ENCODE results near the gene UNC13D. TPM values are rescaled to one million over a fixed set of nuclear protein-coding genes. Genes with fewer than 3 reads are reported as not detected.

Gene UNC13D
- total and polyA plus RNA-seq, 8 donors = 4.7 to 29.0 (median 12.6) TPM

DNA sequence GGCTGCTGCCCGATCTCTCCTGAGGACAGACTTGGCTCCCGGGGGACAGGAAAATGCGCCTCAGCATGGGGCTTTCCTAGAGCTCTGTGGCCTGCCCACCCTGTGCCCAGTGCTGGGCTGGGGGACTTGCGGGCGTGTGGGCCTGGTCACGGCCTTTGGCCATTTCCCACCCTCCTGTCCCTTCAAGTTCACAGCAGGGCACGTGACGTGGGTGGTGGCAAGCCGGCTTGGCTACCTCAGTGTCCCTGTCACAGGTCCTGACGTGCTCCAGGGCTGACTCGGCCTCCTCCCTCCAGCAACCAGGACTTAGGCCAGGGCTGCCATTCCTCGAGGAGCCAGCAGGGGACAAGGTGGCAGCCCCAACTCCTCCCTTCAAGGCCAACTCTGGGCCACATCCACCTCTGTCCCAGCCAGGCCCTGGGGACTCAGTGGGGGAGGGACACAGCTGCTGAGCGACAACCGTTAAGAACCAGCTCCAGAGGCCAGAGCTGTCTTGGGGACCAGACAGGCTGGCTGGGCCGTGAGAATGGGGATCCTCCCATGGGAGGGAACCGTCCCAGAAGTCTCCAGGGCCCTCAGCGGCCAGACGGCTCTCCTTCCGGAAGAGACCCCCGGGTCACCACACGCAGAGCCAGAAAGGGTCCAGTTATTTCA lies 981 bp upstream of the UNC13D start:
- peak overlapping the region in 1 of 4 donors; percentile 33 for H3K4me3 ChIP-seq
- peak; percentile 86 to 95 (median 92) for TF ChIP-seq CTCF (IDR thresholded peaks at IDR 0.05)
- peaks cover 45 to 51% (median 50%) of the 10 kb centered on the region in 3 donors for H3K4me1 ChIP-seq
- H3K36me3 ChIP-seq = peaks cover 0 to 33% (median 9%) of the 10 kb centered on the region in 3 donors
- H3K27ac ChIP-seq = peak overlapping the region; percentile 89 to 95 (median 92)
- no peaks in the 10 kb centered on the region for H3K27me3 ChIP-seq
- no peaks in the 10 kb centered on the region for H3K9me3 ChIP-seq
- DNase-seq = peak; percentile 91 to 98 (median 96)
- intact Hi-C loops (cut with DNase I) = no loop called here
- FAIRE-seq = no peak
- ATAC-seq = peak; percentile 74 to 81 (median 79)
- 12 to 16% methylated on average over 21 of the region's 21 CpGs for WGBS, 2 donors

- WGBS, 2 donors = 31 to 41% methylated on average over 11 to 14 of the region's 14 CpGs
- Histone ChIP-seq H3K9me3 (no peaks in the 10 kb centered on the region), H3K27ac (peak overlapping the region; percentile 89 to 95 (median 92)), H3K4me3 (peak overlapping the region in 1 of 4 donors; percentile 33), H3K4me1 (peaks cover 45 to 50% (median 49%) of the 10 kb centered on the region in 3 donors), H3K36me3 (peaks cover 0 to 28% (median 5%) of the 10 kb centered on the region in 3 donors), H3K27me3 (no peaks in the 10 kb centered on the region)
- FAIRE-seq (no peak), DNase-seq (peak; percentile 71 to 91 (median 86)), ATAC-seq (peak; percentile 57 to 64 (median 60))
- TF ChIP-seq CTCF (IDR thresholded peaks at IDR 0.05) = no peak
- intact Hi-C loops (cut with DNase I) = no loop called here
These were observed 390 bp upstream of the UNC13D start for GRCh38 chr17:75844530-75845057.

- Histone ChIP-seq H3K4me3 (peak overlapping the region in 1 of 4 donors; percentile 33), H3K4me1 (peaks cover 32 to 39% (median 34%) of the 10 kb centered on the region in 3 donors), H3K9me3 (no peaks in the 10 kb centered on the region), H3K36me3 (peaks cover 0 to 19% (median 2%) of the 10 kb centered on the region in 3 donors), H3K27me3 (no peaks in the 10 kb centered on the region), H3K27ac (peak overlapping the region; percentile 89 to 95 (median 92))
- WGBS, 2 donors = 81 to 86% methylated on average over 22 of the region's 22 CpGs
- intact Hi-C loops (cut with DNase I) = no loop called here
- no peak for ATAC-seq
- DNase-seq = peak in 1 of 6 donors; percentile 73
- TF ChIP-seq CTCF (IDR thresholded peaks at IDR 0.05) = no peak
- FAIRE-seq = no peak
These were observed 1.1 kb downstream of the UNC13D start for GRCh38 chr17:75842963-75843576.

DNA sequence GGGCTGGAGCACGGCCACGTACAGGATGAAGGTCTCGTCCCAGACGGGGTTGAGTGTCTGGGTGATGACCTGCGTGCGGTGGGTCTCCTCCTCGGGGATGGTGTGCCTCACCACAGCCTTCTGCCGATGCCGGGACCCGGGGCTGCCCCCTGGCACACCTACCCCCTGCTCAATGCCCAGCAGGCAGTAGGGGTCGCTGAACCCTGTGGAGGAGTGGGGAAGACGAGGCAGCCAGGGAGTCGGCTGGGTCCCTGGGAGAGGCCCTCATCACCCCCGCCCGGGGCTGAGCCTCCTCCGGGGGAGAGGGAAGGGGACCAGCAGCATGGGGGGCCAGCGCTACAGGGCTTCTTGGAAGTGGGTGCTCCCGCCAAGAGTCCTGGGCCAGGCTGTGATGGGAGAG lies 1.8 kb downstream of the UNC13D start:
- 89 to 92% methylated on average over 18 of the region's 18 CpGs for WGBS, 2 donors
- FAIRE-seq = no peak
- Histone ChIP-seq H3K27me3 (no peaks in the 10 kb centered on the region), H3K4me3 (no peak overlapping the region), H3K27ac (no peak overlapping the region), H3K9me3 (no peaks in the 10 kb centered on the region), H3K4me1 (peaks cover 26 to 33% (median 28%) of the 10 kb centered on the region in 3 donors), H3K36me3 (peaks cover 0 to 13% (median 0%) of the 10 kb centered on the region in 3 donors)
- ATAC-seq = no peak
- no peak for TF ChIP-seq CTCF (IDR thresholded peaks at IDR 0.05)
- intact Hi-C loops (cut with DNase I) = no loop called here
- peak in 1 of 6 donors; percentile 81 for DNase-seq

Measured in pancreas (tissue), 10 donors.